HG03135 (cell line): ENCODE measurements around the gene TOB2.
"Not testable (repeated sequence)": the region's sequence is repeated elsewhere in the genome, so short reads cannot be mapped to it uniquely, and the experiment has no call there.

Experiments
- ATAC-seq: cut with Tn5 transposase; IDR thresholded peaks from one replicate; pipeline ENCODE4 v1.9.1; 2021; ENCODE audit warnings: mild to moderate bottlenecking, moderate library complexity; ENCODE audit not compliant: unreplicated experiment

Gene TOB2

DNA sequence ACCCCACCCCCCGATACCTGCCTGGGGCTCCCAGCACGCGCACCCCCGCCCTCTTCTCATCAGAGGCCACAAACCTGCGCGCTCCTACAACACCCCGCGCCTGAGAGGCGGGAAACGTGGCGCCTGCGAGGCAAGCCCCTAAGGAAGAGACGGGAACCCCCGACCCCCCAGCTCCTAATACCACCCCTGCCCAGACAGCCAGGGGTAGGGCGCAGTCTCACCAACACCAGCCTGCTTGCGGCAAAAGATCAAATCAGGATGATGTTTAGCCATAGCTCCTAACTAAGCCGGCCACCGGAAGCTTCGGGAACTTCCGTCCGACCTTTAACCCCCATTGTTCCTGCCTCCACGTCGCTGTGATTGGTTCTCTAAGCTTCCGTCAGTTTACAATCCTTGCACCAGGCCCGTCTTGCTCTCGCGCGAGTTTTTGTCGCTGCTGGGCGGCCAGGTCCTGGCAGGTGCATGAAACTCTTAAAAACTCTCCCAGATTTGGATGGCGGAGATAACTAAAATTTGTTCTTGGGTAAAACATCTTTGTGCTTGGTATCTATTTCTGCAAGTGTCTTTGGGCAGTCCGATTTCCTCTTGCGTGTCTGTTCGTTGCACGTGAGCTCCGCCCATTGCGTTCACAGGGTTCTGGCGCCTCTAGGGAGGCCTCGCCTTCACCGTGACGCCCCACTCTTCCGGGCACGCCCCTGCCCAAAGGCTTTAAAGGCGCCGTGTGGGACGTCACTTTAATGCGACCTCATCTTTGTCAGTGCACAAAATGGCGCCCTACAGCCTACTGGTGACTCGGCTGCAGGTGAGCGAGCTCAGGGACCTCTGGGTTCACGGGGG lies 22.0 kb upstream of the TOB2 start, which contains the start of the genes ACO2 and PHF5A:
ACO2 (plus strand) TSS at position 737 of the 837 bp plus-strand sequence; CDS start at position 767, 30 bp downstream.
PHF5A (minus strand) TSS at position 312 of the 837 bp plus-strand sequence; CDS start at position 273, 39 bp downstream.
- peak; percentile 84 for ATAC-seq

GRCh38 chr22:41461901-41462300 lies 15.3 kb upstream of the TOB2 start:
- no peak for ATAC-seq

DNA sequence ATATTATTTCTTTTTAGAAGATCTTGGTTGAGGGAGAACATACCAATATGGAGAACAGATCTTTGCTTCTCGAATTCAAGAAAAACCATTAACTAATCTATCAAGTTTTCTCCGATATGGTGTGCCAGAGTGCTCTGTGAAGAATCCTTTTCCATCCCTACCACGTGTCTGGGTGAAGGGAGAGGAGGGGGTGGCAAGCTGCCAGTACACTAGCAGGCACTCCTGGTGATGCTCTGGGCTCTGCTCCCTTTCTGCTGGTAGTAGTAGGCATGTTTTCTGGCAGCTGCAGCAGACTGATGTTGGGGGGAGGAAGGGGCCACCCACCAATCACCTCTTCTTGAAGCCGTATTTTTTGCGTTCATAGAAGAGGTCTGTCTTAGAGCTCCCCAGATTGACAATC lies 13.5 kb upstream of the TOB2 start:
- ATAC-seq: not testable (repeated sequence)

GRCh38 chr22:41459431-41459830 lies 12.8 kb upstream of the TOB2 start:
- no peak for ATAC-seq

DNA sequence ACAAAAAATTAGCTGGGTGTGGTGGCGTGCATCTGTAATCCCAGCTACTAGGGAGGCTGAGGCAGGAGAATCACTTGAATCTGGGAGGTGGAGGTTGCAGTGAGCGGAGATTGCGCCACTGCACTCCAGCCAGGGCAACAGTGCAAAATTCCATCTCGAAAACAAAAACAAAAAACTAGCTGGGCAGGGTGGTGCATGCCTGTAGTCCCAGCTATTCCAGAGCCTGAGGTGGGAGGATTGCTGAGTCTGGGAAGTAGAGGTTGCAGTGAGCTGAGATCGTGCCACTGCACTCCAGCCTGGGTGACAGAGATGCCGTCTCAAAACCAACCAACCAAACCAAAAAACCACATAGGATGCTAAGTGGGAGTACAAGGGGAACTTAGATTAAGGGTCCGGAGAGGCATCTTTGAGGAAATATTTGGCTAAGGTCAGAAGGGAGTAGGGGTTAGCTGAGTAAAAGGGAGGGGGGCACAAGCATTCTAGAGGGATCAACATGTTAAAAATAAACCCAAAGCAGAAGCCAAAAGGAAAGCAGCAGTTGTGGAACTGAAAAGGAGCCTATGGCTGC lies 11.6 kb upstream of the TOB2 start:
- ATAC-seq: no peak

DNA sequence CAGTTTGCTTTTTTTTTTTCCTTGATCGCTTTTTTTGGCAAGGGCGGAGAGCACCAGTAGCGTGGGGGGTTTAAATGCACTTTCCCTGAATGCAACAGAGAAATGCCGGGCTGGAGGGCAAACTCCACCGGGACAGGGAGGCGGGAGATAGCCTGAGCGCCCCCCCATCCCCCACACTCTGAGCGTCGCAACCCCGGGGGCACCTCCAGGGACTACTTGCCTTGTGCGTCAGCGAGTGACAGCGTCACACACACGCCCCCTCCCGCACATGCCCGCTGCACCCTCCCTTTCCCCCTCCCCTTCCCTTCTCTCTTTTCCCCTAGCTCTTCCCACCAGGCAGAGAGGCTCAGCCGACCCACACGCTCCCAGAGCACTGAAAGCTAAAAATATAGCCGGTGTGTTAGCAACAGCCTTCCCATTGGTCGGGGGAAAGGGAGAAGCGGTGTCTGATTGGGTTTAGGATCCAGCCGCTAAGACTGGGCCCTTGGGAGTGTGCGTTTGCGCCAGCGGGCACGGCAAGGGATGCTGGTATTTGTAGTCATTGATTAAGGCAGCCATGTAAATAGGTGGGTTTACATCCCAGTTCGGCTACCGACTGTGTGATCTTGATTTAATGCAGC lies 1.7 kb upstream of the TOB2 start:
- ATAC-seq: peak; percentile 48

- no peak for ATAC-seq
Measured at GRCh38 chr22:41447435-41448188, 1.0 kb upstream of the TOB2 start.

DNA sequence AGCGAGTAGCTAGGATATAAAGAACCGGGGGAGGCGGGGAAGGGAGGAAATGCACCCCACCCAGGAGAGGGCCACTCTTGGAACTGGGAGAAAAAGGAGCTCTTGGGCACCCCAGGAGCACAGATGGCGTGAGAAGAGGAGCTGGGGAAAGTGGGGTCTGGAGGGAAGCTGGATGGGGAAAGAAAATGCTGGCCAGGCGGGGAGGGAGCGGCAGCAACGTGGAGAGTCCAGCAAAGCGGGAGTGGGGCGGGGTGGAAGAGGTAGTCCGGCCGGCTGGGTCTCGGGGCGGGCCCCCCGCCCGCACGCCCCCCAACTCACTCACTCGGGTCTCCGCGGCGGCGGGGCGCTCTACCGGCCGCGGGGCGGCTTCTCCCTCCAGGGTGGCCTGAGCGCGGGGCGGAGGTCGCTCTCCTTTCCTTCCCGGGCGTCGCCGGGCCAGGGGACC lies 522 bp downstream of the TOB2 start:
- no peak for ATAC-seq

- no peak for ATAC-seq
Measured at GRCh38 chr22:41445129-41446056, 1.2 kb downstream of the TOB2 start.

GRCh38 chr22:41444360-41445128 lies 2.1 kb downstream of the TOB2 start:
- ATAC-seq: peak; percentile 42

- no peak for ATAC-seq
Measured at GRCh38 chr22:41442240-41442792, 4.3 kb downstream of the TOB2 start.

DNA sequence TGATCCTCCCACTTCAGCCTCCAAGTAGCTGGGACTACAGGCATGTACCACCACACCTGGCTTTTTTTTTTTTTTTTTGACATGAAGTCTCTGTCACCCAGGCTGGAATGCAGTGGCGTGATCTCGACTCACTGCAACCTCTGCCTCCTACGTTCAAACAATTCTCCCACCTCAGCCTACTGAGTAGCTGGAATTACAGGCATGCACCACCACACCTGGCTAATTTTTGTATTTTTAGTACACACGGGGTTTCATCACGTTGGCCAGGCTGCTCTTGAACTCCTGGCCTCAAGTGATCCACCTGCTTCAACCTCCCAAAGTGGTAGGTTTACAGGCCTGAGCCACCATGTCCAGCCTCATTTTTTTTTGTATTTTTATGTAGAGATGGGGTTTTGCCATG lies 6.1 kb downstream of the TOB2 start:
- ATAC-seq: not testable (repeated sequence)

GRCh38 chr22:41437198-41437597 lies 9.4 kb downstream of the TOB2 start:
- no peak for ATAC-seq

- ATAC-seq: no peak
Measured at GRCh38 chr22:41436322-41437113, 10.1 kb downstream of the TOB2 start.

- ATAC-seq: no peak
Measured at GRCh38 chr22:41435560-41435959, 11.0 kb downstream of the TOB2 start.

DNA sequence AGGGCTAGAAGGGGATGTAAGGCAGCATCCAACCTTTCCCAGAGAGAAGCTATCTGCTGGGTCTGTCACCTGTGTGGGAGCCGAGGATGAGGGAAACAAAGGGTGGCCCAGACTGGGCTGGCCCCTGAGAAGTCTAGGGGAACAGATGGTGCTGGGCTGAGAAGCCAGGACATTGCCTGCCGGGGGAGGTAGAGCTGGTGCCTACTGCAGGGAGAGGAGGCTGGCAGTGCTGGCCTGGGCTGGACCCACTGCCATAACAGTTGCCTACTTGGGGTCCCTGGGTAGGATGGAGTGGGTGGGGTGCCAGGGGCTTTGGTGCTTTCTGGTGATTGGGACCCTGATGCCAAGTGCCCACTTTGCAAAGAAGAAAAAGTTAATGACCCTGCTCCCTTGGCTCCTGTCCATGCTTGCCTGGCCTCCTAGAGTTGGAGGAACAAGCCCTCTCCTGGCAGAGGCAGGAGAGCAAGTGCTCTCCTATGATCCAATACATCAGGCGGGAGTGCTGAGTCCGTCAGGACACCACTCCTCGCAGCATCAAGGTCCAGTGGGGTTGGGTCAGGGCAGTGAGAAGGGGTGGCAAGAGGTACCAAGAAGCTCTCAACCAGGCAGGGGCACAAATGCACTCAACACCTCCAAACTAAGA lies 12.1 kb downstream of the TOB2 start:
- ATAC-seq: not testable (repeated sequence)

GRCh38 chr22:41433480-41433879 lies 13.1 kb downstream of the TOB2 start:
- ATAC-seq: not testable (repeated sequence)

DNA sequence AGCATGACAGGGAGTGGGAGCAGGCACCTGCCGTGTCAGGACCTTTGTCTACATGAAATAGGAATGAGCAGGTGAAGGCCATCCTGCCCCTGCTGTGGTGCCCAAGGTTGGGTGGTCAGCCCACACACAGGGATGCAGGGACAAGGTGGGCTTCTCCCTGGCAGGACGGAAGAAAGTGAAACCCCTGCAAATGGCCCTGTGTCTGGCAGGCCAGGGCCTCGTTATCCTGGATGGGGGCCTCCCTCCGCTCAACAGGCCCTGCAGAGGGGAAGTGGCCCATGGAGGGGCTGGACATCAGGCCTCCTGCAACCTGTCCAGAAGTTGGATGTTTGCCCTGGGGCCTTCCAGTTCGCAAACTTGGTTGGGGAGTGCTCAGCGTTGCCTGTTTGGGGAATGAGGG lies 14.9 kb downstream of the TOB2 start:
- no peak for ATAC-seq
